PC-9 (cell line): Measurements from ENCODE around the gene ZNF10.

Experiments
- EZH2 ChIP-seq: fragments of 200-600 bp; sonication (generic); IDR thresholded peaks from 2 replicates; pipeline ENCODE4 v1.8.0; 2017; ENCODE audit warnings: antibody characterized with exemption, low read depth
- TF ChIP-seq, protein P1 (sequence below): fragments of 200-600 bp; sonication (generic); conservative IDR thresholded peaks from 2 replicates; pipeline ENCODE4 v1.6.1; 2017; ENCODE audit warnings: mixed run types, antibody characterized with exemption, mild to moderate bottlenecking, moderate library complexity

- TF ChIP-seq, protein P1, sequence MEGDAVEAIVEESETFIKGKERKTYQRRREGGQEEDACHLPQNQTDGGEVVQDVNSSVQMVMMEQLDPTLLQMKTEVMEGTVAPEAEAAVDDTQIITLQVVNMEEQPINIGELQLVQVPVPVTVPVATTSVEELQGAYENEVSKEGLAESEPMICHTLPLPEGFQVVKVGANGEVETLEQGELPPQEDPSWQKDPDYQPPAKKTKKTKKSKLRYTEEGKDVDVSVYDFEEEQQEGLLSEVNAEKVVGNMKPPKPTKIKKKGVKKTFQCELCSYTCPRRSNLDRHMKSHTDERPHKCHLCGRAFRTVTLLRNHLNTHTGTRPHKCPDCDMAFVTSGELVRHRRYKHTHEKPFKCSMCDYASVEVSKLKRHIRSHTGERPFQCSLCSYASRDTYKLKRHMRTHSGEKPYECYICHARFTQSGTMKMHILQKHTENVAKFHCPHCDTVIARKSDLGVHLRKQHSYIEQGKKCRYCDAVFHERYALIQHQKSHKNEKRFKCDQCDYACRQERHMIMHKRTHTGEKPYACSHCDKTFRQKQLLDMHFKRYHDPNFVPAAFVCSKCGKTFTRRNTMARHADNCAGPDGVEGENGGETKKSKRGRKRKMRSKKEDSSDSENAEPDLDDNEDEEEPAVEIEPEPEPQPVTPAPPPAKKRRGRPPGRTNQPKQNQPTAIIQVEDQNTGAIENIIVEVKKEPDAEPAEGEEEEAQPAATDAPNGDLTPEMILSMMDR: no peak
- no peak for TF ChIP-seq EZH2
Measured at GRCh38 chr12:133202493-133203343, 72.3 kb downstream of the ZNF10 start.
